ENCODE measurements around the gene IL13RA2. TPM values are rescaled to one million over a fixed set of nuclear protein-coding genes. Genes with fewer than 3 reads are reported as not detected.

IL13RA2 gene
- polyA plus RNA-seq, 2 of the 4 experiments (the other 2 are of a cell fraction): not detected

- H3K4me2 ChIP-seq: no peak overlapping the region
- CTCF ChIA-PET: no interaction called here
Observed at GRCh38 chrX:115054876-115055275, 37.5 kb upstream of the IL13RA2 start.

GRCh38 chrX:115053223-115053622 is 35.8 kb upstream of the IL13RA2 start:
- no peak overlapping the region for H3K4me2 ChIP-seq
- no peak overlapping the region for H3K27ac ChIP-seq
- ATAC-seq (no peak), DNase-seq (ENCODE audit: low read depth in 1 of 2, low spot score in 1 of 2) (no peak), FAIRE-seq (no peak)
- no peak for TF ChIP-seq CEBPB (IDR thresholded peaks at IDR 0.05)
- no peak for TF ChIP-seq RNF2 (IDR thresholded peaks at IDR 0.05; ENCODE audit: borderline replicate concordance, low read depth)
- TF ChIP-seq TFCP2L1 (CRISPR knock-in tag; IDR thresholded peaks at IDR 0.05): no peak
- ChIA-PET POLR2A (no interaction called here), CTCF (no interaction called here)
- H3K4me3 ChIP-seq: no peak overlapping the region
- no peaks in the 10 kb centered on the region for H3K9me3 ChIP-seq
- 0% methylated on average over 1 of the region's 1 CpG for WGBS (ENCODE audit: missing lambda C conversion rate)
- H3K4me1 ChIP-seq: no peaks in the 10 kb centered on the region

More at GRCh38 chrX:115054876-115055275, 37.5 kb upstream of the IL13RA2 start:
- no peak overlapping the region for H3K4me3 ChIP-seq
- no peaks in the 10 kb centered on the region for H3K4me1 ChIP-seq
- POLR2A ChIA-PET: no interaction called here
- no peak overlapping the region for H3K27ac ChIP-seq
- DNase-seq (ENCODE audit: low read depth in 1 of 2, low spot score in 1 of 2) (no peak), FAIRE-seq (no peak), ATAC-seq (no peak)
- WGBS (ENCODE audit: missing lambda C conversion rate): 27% methylated on average over 3 of the region's 3 CpGs
- TF ChIP-seq HOXB13 (CRISPR knock-in tag; IDR thresholded peaks at IDR 0.05; ENCODE audit: low read depth) (no peak), ZNF302 (CRISPR knock-in tag; IDR thresholded peaks at IDR 0.05) (no peak), NR3C1 (IDR thresholded peaks at IDR 0.05) (no peak), EHF (CRISPR knock-in tag; IDR thresholded peaks at IDR 0.05) (no peak), ATOH8 (CRISPR knock-in tag; IDR thresholded peaks at IDR 0.05; ENCODE audit: low read depth) (no peak), MAFK (IDR thresholded peaks at IDR 0.05; ENCODE audit: partially characterized antibody) (no peak), CHD4 (IDR thresholded peaks at IDR 0.05; ENCODE audit: borderline replicate concordance) (no peak), RFX5 (IDR thresholded peaks at IDR 0.05) (no peak), CHD2 (IDR thresholded peaks at IDR 0.05; ENCODE audit: low read length, partially characterized antibody) (no peak), HES2 (IDR thresholded peaks at IDR 0.05) (no peak), POLR2AphosphoS2 (conservative IDR thresholded peaks at IDR 0.05; ENCODE audit: low read length) (no peak), JUNB (IDR thresholded peaks at IDR 0.05) (no peak), BCL3 (IDR thresholded peaks at IDR 0.05) (no peak), ELK1 (IDR thresholded peaks at IDR 0.05; ENCODE audit: low read depth, low read length) (no peak), CBX8 (IDR thresholded peaks at IDR 0.05) (no peak), KDM5A (IDR thresholded peaks at IDR 0.05) (no peak), ZFP36 (IDR thresholded peaks at IDR 0.05; ENCODE audit: borderline replicate concordance, partially characterized antibody) (no peak), NFE2L2 (conservative IDR thresholded peaks at IDR 0.05; ENCODE audit: low read length) (no peak), MAX (IDR thresholded peaks at IDR 0.05) (no peak)
- no peaks in the 10 kb centered on the region for H3K9me3 ChIP-seq

- no peak for ATAC-seq
- POLR2A ChIA-PET: no interaction called here
Observed at GRCh38 chrX:115047715-115048114, 30.3 kb upstream of the IL13RA2 start.

More at GRCh38 chrX:115047715-115048114, 30.3 kb upstream of the IL13RA2 start:
- Histone ChIP-seq H3K9me3 (no peaks in the 10 kb centered on the region), H3K27ac (no peak overlapping the region), H3K4me3 (no peak overlapping the region), H3K4me1 (no peaks in the 10 kb centered on the region), H3K4me2 (no peak overlapping the region)
- CTCF ChIA-PET: no interaction called here
- TF ChIP-seq RARB (CRISPR knock-in tag; IDR thresholded peaks at IDR 0.05) (no peak), RFX5 (IDR thresholded peaks at IDR 0.05) (no peak), POLR2A (IDR thresholded peaks at IDR 0.05; ENCODE audit: low read length) (no peak), ZFP36 (IDR thresholded peaks at IDR 0.05; ENCODE audit: borderline replicate concordance, partially characterized antibody) (no peak), RAD21 (conservative IDR thresholded peaks at IDR 0.05 in 1 of 2, IDR thresholded peaks at IDR 0.05 in 1 of 2) (no peak), CTCF (IDR thresholded peaks at IDR 0.05) (no peak), CBX2 (IDR thresholded peaks at IDR 0.05; ENCODE audit: borderline replicate concordance, low read depth) (no peak), MYC (IDR thresholded peaks at IDR 0.05; ENCODE audit: borderline replicate concordance, low read length) (no peak), FOXS1 (CRISPR knock-in tag; IDR thresholded peaks at IDR 0.05) (no peak), HOXB13 (CRISPR knock-in tag; IDR thresholded peaks at IDR 0.05; ENCODE audit: low read depth) (no peak), HOXA7 (CRISPR knock-in tag; IDR thresholded peaks at IDR 0.05) (no peak), MAFK (IDR thresholded peaks at IDR 0.05; ENCODE audit: partially characterized antibody) (no peak)
- DNase-seq (ENCODE audit: low read depth in 1 of 2, low spot score in 1 of 2): no peak
- FAIRE-seq: no peak
